ENCODE data around the gene SMG6. TPM values are rescaled to one million over a fixed set of nuclear protein-coding genes. Genes with fewer than 3 reads are reported as not detected.

Gene SMG6
- total and polyA plus RNA-seq, 2 donors (not counting 1 experiment from before 2014, with no cell fraction given): 10.6 to 35.5 TPM

DNA sequence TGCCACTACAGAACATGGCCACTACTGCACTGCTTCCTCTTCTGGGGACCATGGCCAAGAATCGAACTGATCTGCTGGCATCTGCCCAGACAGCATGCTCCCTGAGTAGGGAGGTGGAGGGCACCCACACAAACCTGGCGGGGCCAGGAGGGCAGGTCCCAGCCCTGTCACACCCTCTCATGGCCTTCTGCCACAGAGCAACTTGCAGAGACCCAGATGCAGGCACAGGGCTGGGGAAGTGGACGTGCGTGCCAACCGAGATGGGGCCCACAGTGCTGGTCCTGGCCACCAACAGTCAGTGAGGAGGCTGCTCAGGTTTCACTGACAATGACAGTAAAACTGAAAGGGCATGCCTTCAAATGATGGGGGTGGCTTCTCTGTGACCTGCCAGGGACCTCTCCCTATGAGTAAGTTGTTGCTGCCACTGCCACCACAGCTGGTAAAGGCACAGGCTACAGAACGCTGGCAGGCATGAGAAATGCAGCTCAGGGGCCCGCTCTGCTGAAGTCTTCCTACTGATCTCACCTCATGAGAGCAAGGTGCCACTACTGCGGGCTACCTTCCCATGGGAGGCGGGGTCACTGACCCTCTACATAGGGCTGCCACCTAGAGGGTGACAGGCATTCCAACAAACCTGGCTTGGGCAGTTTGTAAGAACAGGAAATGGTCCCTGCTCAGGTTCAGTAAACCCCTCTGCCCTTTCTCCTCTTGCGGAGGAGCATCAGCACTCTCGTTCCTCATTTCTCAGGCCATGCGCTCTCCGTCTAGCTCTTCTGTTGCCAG lies 233.2 kb downstream of the SMG6 start:
- Histone ChIP-seq H3K27ac (ENCODE audit: low read length in 2 of 2) (no peak overlapping the region), H3K4me3 (ENCODE audit: control extremely low read depth in 1 of 5, extremely low read depth in 1 of 5, insufficient read depth in 1 of 5, low read depth in 2 of 5, low read length in 4 of 5) (no peak overlapping the region), H4K20me1 (ENCODE audit: control insufficient read depth, insufficient read depth, low read length, poor library complexity, severe bottlenecking) (no peaks in the 10 kb centered on the region), H3K27me3 (replicated peaks in 1 of 4; ENCODE audit: control extremely low read depth in 1 of 4, control insufficient read depth in 3 of 4, insufficient read depth in 4 of 4, low read length in 3 of 4) (no peaks in the 10 kb centered on the region), H3K79me2 (ENCODE audit: control insufficient read depth, insufficient read depth, low read length) (no peaks in the 10 kb centered on the region), H3K9ac (ENCODE audit: low read length) (no peak overlapping the region), H2AFZ (ENCODE audit: insufficient read depth, low read depth, low read length, poor library complexity, severe bottlenecking) (no peak overlapping the region), H3K36me3 (replicated peaks in 1 of 2; ENCODE audit: control extremely low read depth in 1 of 2, control insufficient read depth in 1 of 2, extremely low read depth in 1 of 2, insufficient read depth in 2 of 2, low read length in 1 of 2) (peaks cover 2 to 17% of the 10 kb centered on the region in 2 experiments), H3K9me3 (ENCODE audit: control extremely low read depth in 1 of 3, control insufficient read depth in 2 of 3, insufficient read depth in 1 of 3, low read length in 2 of 3) (no peaks in the 10 kb centered on the region), H3K4me2 (replicated peaks; ENCODE audit: low read depth, low read length, poor library complexity, severe bottlenecking) (peak overlapping the region; percentile 1), H3K4me1 (ENCODE audit: control insufficient read depth in 2 of 2, insufficient read depth in 2 of 2, low read length in 2 of 2) (peaks cover 2 to 26% of the 10 kb centered on the region in 2 donors)
- TF ChIP-seq, protein P1, sequence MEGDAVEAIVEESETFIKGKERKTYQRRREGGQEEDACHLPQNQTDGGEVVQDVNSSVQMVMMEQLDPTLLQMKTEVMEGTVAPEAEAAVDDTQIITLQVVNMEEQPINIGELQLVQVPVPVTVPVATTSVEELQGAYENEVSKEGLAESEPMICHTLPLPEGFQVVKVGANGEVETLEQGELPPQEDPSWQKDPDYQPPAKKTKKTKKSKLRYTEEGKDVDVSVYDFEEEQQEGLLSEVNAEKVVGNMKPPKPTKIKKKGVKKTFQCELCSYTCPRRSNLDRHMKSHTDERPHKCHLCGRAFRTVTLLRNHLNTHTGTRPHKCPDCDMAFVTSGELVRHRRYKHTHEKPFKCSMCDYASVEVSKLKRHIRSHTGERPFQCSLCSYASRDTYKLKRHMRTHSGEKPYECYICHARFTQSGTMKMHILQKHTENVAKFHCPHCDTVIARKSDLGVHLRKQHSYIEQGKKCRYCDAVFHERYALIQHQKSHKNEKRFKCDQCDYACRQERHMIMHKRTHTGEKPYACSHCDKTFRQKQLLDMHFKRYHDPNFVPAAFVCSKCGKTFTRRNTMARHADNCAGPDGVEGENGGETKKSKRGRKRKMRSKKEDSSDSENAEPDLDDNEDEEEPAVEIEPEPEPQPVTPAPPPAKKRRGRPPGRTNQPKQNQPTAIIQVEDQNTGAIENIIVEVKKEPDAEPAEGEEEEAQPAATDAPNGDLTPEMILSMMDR (IDR thresholded peaks at IDR 0.05): no peak
- TF ChIP-seq EZH2 (IDR thresholded peaks at IDR 0.05; ENCODE audit: borderline replicate concordance, insufficient read depth, low read depth, low read length, poor library complexity, severe bottlenecking): no peak
- peaks cover 28% of the 10 kb centered on the region for H3K4me1 Mint-ChIP-seq
- no peaks in the 10 kb centered on the region for H3K27me3 Mint-ChIP-seq
- intact Hi-C loops (cut with micrococcal nuclease): no loop called here
- H3K27ac Mint-ChIP-seq: peak overlapping the region; percentile 50
- CTCF ChIA-PET: interaction anchor here (0.6 to 5.4 kb wide), 5 partner anchors 11 to 175 kb away, joined by 3 to 28 read pairs (median 12); partner anchors contain the start of gene HIC1
- POLR2A ChIA-PET: no interaction called here
- H3K4me3 Mint-ChIP-seq: no peak overlapping the region
- WGBS (ENCODE audit: insufficient coverage): 60% methylated on average over 12 of the region's 13 CpGs
- peak; percentile 71 for ATAC-seq (ENCODE audit: low read depth)
- no peaks in the 10 kb centered on the region for H3K9me3 Mint-ChIP-seq (ENCODE audit: insufficient read depth)
- DNase-seq: peak; percentile 33

DNA sequence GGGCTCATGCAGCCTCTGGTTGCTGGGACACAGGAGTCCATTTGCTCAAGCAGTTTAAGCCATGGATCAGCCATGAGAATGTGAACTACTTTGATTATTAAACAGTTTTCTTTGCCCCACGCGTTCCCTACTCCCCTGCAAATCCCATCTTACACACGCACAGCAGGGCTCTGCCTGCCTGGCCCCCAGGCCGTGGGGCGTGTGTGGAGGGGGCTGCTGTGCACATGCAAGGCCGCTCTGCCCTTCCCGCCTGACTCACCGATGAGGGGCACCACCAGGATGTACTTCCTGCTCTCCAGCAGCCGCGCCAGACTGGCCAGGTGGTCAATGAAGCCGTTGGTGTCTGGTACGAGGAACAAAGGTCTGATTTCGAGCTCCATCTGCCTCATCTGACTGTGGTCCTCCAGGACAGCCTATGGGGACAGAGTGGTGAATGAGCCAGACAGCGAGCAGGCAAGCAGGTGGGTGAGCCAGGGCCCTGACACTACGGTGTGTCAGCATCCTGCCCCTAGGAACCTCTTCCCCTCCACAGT lies 235.0 kb downstream of the SMG6 start:
- H3K4me3 ChIP-seq (ENCODE audit: control extremely low read depth in 1 of 5, extremely low read depth in 1 of 5, insufficient read depth in 1 of 5, low read depth in 2 of 5, low read length in 4 of 5): no peak overlapping the region
- 63% methylated on average over 15 of the region's 15 CpGs for WGBS (ENCODE audit: insufficient coverage)
- TF ChIP-seq, protein P1 (IDR thresholded peaks at IDR 0.05): no peak
- CTCF ChIA-PET: interaction anchor here (0.7 to 5.4 kb wide), 3 partner anchors 10 to 176 kb away, joined by 3 to 28 read pairs (median 3); partner anchors contain the start of gene HIC1
- H3K9ac ChIP-seq (ENCODE audit: low read length): no peak overlapping the region
- H3K9me3 ChIP-seq (ENCODE audit: control extremely low read depth in 1 of 3, control insufficient read depth in 2 of 3, insufficient read depth in 1 of 3, low read length in 2 of 3): no peaks in the 10 kb centered on the region
- ATAC-seq (ENCODE audit: low read depth): no peak
- H3K4me2 ChIP-seq (replicated peaks; ENCODE audit: low read depth, low read length, poor library complexity, severe bottlenecking): no peak overlapping the region
- no peaks in the 10 kb centered on the region for H4K20me1 ChIP-seq (ENCODE audit: control insufficient read depth, insufficient read depth, low read length, poor library complexity, severe bottlenecking)
- intact Hi-C loops (cut with micrococcal nuclease): no loop called here
- no peak for DNase-seq
- H3K27me3 Mint-ChIP-seq: no peaks in the 10 kb centered on the region
- H3K27ac Mint-ChIP-seq: no peak overlapping the region
- no peak overlapping the region for H3K4me3 Mint-ChIP-seq
- POLR2A ChIA-PET: interaction anchor here (0.5 kb wide), 1 partner anchor 225 kb away, joined by 3 read pairs; no protein-coding TSS in a partner anchor
- peaks cover 46% of the 10 kb centered on the region for H3K4me1 Mint-ChIP-seq
- H3K27ac ChIP-seq (ENCODE audit: low read length in 2 of 2): no peak overlapping the region
- no peaks in the 10 kb centered on the region for H3K27me3 ChIP-seq (replicated peaks in 1 of 4; ENCODE audit: control extremely low read depth in 1 of 4, control insufficient read depth in 3 of 4, insufficient read depth in 4 of 4, low read length in 3 of 4)
- H2AFZ ChIP-seq (ENCODE audit: insufficient read depth, low read depth, low read length, poor library complexity, severe bottlenecking): no peak overlapping the region
- no peaks in the 10 kb centered on the region for H3K79me2 ChIP-seq (ENCODE audit: control insufficient read depth, insufficient read depth, low read length)
- H3K36me3 ChIP-seq (replicated peaks in 1 of 2; ENCODE audit: control extremely low read depth in 1 of 2, control insufficient read depth in 1 of 2, extremely low read depth in 1 of 2, insufficient read depth in 2 of 2, low read length in 1 of 2): peaks cover 2 to 21% of the 10 kb centered on the region in 2 experiments
- H3K9me3 Mint-ChIP-seq (ENCODE audit: insufficient read depth): no peaks in the 10 kb centered on the region
- peaks cover 18 to 42% of the 10 kb centered on the region in 2 donors for H3K4me1 ChIP-seq (ENCODE audit: control insufficient read depth in 2 of 2, insufficient read depth in 2 of 2, low read length in 2 of 2)

All from B cell (primary cell).